Measurements from ENCODE around the gene ZNF808.

DNA sequence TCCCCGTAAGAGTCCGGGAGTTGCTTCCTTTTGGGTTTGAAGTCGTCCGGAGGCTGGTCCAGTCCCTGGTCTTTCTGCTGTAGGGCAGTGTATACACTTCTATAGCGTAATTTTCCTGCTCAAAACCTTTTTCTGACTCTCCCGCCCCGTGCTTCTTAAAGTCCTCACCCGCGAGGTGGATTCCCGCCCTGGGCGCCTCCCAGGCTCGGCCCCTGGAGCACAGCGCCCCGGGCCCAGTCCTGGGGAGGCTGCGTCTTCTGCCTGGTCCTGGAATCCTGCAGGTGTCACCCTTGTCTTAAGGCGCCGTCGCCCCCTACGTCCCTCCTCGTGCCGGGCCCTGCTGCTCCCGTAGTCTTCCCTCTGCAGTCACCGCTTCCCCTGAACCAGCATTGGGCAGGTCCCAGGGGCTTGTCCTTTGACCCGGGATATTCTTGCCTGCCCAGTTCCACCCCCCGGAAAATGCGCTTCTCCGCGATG, 34.4 kb upstream of the ZNF808 start:
- TF ChIP-seq ZNF274 (IDR thresholded peaks at IDR 0.05; ENCODE audit: low read length) (no peak), ZNF274 (tag by site-specific recombination; IDR thresholded peaks at IDR 0.05; ENCODE audit: borderline replicate concordance) (no peak), ZNF114 (tag by site-specific recombination; IDR thresholded peaks at IDR 0.05) (no peak), ZNF677 (tag by site-specific recombination; IDR thresholded peaks at IDR 0.05) (no peak), ZNF558 (tag by site-specific recombination; IDR thresholded peaks at IDR 0.05) (no peak), GLI4 (tag by site-specific recombination; IDR thresholded peaks at IDR 0.05) (no peak), ZNF292 (tag by site-specific recombination; IDR thresholded peaks at IDR 0.05; ENCODE audit: borderline replicate concordance, low read depth) (no peak), ZSCAN30 (tag by site-specific recombination; IDR thresholded peaks at IDR 0.05) (no peak), ZNF660 (tag by site-specific recombination; IDR thresholded peaks at IDR 0.05) (no peak), ZNF157 (tag by site-specific recombination; IDR thresholded peaks at IDR 0.05) (no peak)
- TF ChIP-seq, protein P1, sequence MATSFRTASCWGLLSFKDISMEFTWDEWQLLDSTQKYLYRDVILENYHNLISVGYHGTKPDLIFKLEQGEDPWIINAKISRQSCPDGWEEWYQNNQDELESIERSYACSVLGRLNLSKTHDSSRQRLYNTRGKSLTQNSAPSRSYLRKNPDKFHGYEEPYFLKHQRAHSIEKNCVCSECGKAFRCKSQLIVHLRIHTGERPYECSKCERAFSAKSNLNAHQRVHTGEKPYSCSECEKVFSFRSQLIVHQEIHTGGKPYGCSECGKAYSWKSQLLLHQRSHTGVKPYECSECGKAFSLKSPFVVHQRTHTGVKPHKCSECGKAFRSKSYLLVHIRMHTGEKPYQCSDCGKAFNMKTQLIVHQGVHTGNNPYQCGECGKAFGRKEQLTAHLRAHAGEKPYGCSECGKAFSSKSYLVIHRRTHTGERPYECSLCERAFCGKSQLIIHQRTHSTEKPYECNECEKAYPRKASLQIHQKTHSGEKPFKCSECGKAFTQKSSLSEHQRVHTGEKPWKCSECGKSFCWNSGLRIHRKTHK (tag by site-specific recombination; IDR thresholded peaks at IDR 0.05) = no peak
- TF ChIP-seq, protein P2, sequence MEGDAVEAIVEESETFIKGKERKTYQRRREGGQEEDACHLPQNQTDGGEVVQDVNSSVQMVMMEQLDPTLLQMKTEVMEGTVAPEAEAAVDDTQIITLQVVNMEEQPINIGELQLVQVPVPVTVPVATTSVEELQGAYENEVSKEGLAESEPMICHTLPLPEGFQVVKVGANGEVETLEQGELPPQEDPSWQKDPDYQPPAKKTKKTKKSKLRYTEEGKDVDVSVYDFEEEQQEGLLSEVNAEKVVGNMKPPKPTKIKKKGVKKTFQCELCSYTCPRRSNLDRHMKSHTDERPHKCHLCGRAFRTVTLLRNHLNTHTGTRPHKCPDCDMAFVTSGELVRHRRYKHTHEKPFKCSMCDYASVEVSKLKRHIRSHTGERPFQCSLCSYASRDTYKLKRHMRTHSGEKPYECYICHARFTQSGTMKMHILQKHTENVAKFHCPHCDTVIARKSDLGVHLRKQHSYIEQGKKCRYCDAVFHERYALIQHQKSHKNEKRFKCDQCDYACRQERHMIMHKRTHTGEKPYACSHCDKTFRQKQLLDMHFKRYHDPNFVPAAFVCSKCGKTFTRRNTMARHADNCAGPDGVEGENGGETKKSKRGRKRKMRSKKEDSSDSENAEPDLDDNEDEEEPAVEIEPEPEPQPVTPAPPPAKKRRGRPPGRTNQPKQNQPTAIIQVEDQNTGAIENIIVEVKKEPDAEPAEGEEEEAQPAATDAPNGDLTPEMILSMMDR (tag by site-specific recombination; IDR thresholded peaks at IDR 0.05) = no peak
- TF ChIP-seq, protein P3, sequence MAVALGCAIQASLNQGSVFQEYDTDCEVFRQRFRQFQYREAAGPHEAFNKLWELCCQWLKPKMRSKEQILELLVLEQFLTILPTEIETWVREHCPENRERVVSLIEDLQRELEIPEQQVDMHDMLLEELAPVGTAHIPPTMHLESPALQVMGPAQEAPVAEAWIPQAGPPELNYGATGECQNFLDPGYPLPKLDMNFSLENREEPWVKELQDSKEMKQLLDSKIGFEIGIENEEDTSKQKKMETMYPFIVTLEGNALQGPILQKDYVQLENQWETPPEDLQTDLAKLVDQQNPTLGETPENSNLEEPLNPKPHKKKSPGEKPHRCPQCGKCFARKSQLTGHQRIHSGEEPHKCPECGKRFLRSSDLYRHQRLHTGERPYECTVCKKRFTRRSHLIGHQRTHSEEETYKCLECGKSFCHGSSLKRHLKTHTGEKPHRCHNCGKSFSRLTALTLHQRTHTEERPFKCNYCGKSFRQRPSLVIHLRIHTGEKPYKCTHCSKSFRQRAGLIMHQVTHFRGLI (tag by site-specific recombination; IDR thresholded peaks at IDR 0.05) = no peak
- TF ChIP-seq, protein P4, sequence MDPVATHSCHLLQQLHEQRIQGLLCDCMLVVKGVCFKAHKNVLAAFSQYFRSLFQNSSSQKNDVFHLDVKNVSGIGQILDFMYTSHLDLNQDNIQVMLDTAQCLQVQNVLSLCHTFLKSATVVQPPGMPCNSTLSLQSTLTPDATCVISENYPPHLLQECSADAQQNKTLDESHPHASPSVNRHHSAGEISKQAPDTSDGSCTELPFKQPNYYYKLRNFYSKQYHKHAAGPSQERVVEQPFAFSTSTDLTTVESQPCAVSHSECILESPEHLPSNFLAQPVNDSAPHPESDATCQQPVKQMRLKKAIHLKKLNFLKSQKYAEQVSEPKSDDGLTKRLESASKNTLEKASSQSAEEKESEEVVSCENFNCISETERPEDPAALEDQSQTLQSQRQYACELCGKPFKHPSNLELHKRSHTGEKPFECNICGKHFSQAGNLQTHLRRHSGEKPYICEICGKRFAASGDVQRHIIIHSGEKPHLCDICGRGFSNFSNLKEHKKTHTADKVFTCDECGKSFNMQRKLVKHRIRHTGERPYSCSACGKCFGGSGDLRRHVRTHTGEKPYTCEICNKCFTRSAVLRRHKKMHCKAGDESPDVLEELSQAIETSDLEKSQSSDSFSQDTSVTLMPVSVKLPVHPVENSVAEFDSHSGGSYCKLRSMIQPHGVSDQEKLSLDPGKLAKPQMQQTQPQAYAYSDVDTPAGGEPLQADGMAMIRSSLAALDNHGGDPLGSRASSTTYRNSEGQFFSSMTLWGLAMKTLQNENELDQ (tag by site-specific recombination; IDR thresholded peaks at IDR 0.05; ENCODE audit: low read depth) = no peak

Measured in HEK293 (cell line).